Activated CD8-positive, alpha-beta T cell treated with anti-CD3 and anti-CD28 coated beads for 36 hours (primary cell): Measurements from ENCODE around the gene SLCO2A1. TPM values are rescaled to one million over a fixed set of nuclear protein-coding genes. Genes with fewer than 3 reads are reported as not detected.

ENCODE experiments used
- ATAC-seq: fragments of 200-7000 bp; cut with Tn5 transposase; one replicate; pipeline ENCODE4 v1.10.0; 2021; ENCODE audit warnings: mild to moderate bottlenecking, moderate library complexity
- CTCF ChIA-PET: fragments of 350-600 bp; sonication (Branson Sonifier 250); formaldehyde crosslinking; loops from one replicate; lab custom pipeline; 2021; ENCODE audit warnings: antibody characterized with exemption; lab: Charles Lee
- POLR2A ChIA-PET: fragments of 350-600 bp; sonication (Branson Sonifier 250); formaldehyde crosslinking; loops from one replicate; lab custom pipeline; 2021; ENCODE audit warnings: antibody characterized with exemption; lab: Charles Lee
- DNase-seq: peaks from one replicate; pipeline ENCODE4 v3.0.0-alpha.2; 2020
- H3K27ac Mint-ChIP-seq: one replicate; pipeline ENCODE4 v1.8.0; 2021; ENCODE audit warnings: mild to moderate bottlenecking, mixed read lengths
- H3K27me3 Mint-ChIP-seq: one replicate; pipeline ENCODE4 v1.8.0; 2021; ENCODE audit warnings: mixed read lengths
- H3K36me3 Mint-ChIP-seq: one replicate; pipeline ENCODE4 v1.8.0; 2021; ENCODE audit warnings: low read depth, mixed read lengths
- H3K4me1 Mint-ChIP-seq: one replicate; pipeline ENCODE4 v1.8.0; 2021; ENCODE audit warnings: low read depth, mixed read lengths
- H3K4me3 Mint-ChIP-seq: one replicate; pipeline ENCODE4 v1.8.0; 2021; ENCODE audit warnings: mild to moderate bottlenecking, moderate library complexity, mixed read lengths
- H3K9me3 Mint-ChIP-seq: one replicate; pipeline ENCODE4 v1.8.0; 2021; ENCODE audit warnings: mixed read lengths
- intact Hi-C: fragments of 100-400 bp; cut with micrococcal nuclease; formaldehyde crosslinking; loops from one replicate; pipeline ENCODE4 v1.10.0; 2022
- total RNA-seq, 2 experiments: library from RNA; stranded (reverse); gene quantifications; one replicate each; pipeline ENCODE4 v1.2.3, GENCODE V29; 2021
- TF ChIP-seq, protein P1 (sequence below): fragments of 200-600 bp; IDR thresholded peaks from one replicate; pipeline ENCODE4 v1.8.0; 2022; ENCODE audit warnings: antibody characterized with exemption, mild to moderate bottlenecking

Gene SLCO2A1
- total RNA-seq, 2 experiments from 2014 or later = not detected

GRCh38 chr3:133910422-133910821 lies 119.3 kb downstream of the SLCO2A1 start:
- TF ChIP-seq, protein P1, sequence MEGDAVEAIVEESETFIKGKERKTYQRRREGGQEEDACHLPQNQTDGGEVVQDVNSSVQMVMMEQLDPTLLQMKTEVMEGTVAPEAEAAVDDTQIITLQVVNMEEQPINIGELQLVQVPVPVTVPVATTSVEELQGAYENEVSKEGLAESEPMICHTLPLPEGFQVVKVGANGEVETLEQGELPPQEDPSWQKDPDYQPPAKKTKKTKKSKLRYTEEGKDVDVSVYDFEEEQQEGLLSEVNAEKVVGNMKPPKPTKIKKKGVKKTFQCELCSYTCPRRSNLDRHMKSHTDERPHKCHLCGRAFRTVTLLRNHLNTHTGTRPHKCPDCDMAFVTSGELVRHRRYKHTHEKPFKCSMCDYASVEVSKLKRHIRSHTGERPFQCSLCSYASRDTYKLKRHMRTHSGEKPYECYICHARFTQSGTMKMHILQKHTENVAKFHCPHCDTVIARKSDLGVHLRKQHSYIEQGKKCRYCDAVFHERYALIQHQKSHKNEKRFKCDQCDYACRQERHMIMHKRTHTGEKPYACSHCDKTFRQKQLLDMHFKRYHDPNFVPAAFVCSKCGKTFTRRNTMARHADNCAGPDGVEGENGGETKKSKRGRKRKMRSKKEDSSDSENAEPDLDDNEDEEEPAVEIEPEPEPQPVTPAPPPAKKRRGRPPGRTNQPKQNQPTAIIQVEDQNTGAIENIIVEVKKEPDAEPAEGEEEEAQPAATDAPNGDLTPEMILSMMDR = no peak
- Mint-ChIP-seq H3K4me1 (no peaks in the 10 kb centered on the region), H3K27ac (no peak overlapping the region), H3K9me3 (no peaks in the 10 kb centered on the region), H3K4me3 (no peak overlapping the region), H3K36me3 (no peaks in the 10 kb centered on the region), H3K27me3 (peaks cover 7% of the 10 kb centered on the region)
- intact Hi-C loops = no loop called here
- ChIA-PET POLR2A (no interaction called here), CTCF (no interaction called here)
- DNase-seq (no peak), ATAC-seq (no peak)

DNA sequence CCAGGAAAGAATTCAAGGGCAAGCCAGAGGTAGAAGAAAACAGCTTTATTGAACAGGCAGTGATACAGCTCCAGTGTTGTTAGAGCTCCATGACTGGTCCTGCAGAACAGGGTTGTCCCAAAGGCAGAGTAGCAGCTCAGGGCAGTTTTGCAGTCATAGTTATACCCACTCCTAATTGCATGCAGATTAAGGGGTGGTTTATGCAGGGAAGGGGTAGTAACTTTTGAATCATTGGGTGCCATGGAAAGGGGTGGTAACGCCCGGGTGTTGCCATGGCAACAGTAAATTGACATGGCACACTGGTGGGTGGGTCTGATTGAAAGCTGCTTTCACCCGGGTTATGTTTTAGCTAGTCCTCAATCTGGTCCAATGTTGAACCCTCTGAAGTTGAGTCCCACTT lies 124.3 kb downstream of the SLCO2A1 start:
- intact Hi-C loops = no loop called here
- no peaks in the 10 kb centered on the region for H3K36me3 Mint-ChIP-seq
- DNase-seq = no peak
- H3K4me3 Mint-ChIP-seq = no peak overlapping the region
- ATAC-seq = no peak
- TF ChIP-seq, protein P1 = no peak
- H3K27me3 Mint-ChIP-seq = peaks cover 4% of the 10 kb centered on the region
- ChIA-PET CTCF (interaction anchor here (1.2 to 1.3 kb wide), 2 partner anchors 11 to 89 kb away, joined by 3 read pairs; no protein-coding TSS in a partner anchor), POLR2A (interaction anchor here (0.7 kb wide), 1 partner anchor 9 kb away, joined by 3 read pairs; no protein-coding TSS in a partner anchor)
- peaks cover 7% of the 10 kb centered on the region for H3K9me3 Mint-ChIP-seq
- no peak overlapping the region for H3K27ac Mint-ChIP-seq
- H3K4me1 Mint-ChIP-seq = no peaks in the 10 kb centered on the region

GRCh38 chr3:133901847-133902246 lies 127.9 kb downstream of the SLCO2A1 start:
- Mint-ChIP-seq H3K4me3 (no peak overlapping the region), H3K27me3 (peaks cover 7% of the 10 kb centered on the region), H3K36me3 (no peaks in the 10 kb centered on the region), H3K27ac (no peak overlapping the region), H3K4me1 (no peaks in the 10 kb centered on the region), H3K9me3 (peaks cover 7% of the 10 kb centered on the region)
- intact Hi-C loops = no loop called here
- ChIA-PET CTCF (no interaction called here), POLR2A (no interaction called here)
- TF ChIP-seq, protein P1 = no peak
- DNase-seq = no peak
- ATAC-seq = no peak

- no peak overlapping the region for H3K27ac Mint-ChIP-seq
- peaks cover 14% of the 10 kb centered on the region for H3K27me3 Mint-ChIP-seq
- H3K9me3 Mint-ChIP-seq = peaks cover 7% of the 10 kb centered on the region
- no peaks in the 10 kb centered on the region for H3K4me1 Mint-ChIP-seq
- intact Hi-C loops = no loop called here
- ChIA-PET CTCF (no interaction called here), POLR2A (no interaction called here)
- H3K36me3 Mint-ChIP-seq = no peaks in the 10 kb centered on the region
- H3K4me3 Mint-ChIP-seq = no peak overlapping the region
- TF ChIP-seq, protein P1 = no peak
- ATAC-seq = no peak
- no peak for DNase-seq
Observed at GRCh38 chr3:133901083-133901482, 128.6 kb downstream of the SLCO2A1 start.

DNA sequence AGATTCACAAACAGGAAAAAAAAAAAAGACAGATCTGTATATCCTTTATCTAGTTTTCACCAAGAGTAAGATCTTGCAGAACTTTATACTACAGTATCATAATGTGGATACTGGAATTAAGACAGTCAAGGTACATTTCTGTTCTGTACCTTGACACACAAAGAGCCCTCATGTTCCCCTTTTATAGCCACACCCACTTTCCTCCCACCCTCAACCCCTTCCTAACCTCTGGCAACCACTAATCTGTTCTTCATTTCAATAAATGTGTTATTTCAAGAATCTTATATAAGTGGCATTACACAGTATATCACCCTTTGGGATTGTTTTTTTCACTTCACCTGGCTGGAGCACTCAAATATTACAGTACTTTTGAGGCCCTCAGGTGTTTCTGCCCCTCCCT lies 130.4 kb downstream of the SLCO2A1 start:
- intact Hi-C loops = no loop called here
- peaks cover 2% of the 10 kb centered on the region for H3K4me1 Mint-ChIP-seq
- ChIA-PET POLR2A (no interaction called here), CTCF (interaction anchor here (1.1 kb wide), 1 partner anchor 31 kb away, joined by 3 read pairs; no protein-coding TSS in a partner anchor)
- peaks cover 22% of the 10 kb centered on the region for H3K27me3 Mint-ChIP-seq
- no peak overlapping the region for H3K4me3 Mint-ChIP-seq
- H3K27ac Mint-ChIP-seq = no peak overlapping the region
- no peak for ATAC-seq
- TF ChIP-seq, protein P1 = no peak
- no peak for DNase-seq
- peaks cover 7% of the 10 kb centered on the region for H3K9me3 Mint-ChIP-seq
- no peaks in the 10 kb centered on the region for H3K36me3 Mint-ChIP-seq
